ENCODE results near the gene IL17RB. TPM values are rescaled to one million over a fixed set of nuclear protein-coding genes. Genes with fewer than 3 reads are reported as not detected.

The IL17RB gene
- total and polyA plus RNA-seq, 2 of the 4 experiments (the other 2 are of a cell fraction): under 0.01 TPM; not detected in 1

GRCh38 chr3:53862241-53862640, 15.9 kb downstream of the IL17RB start:
- H4K20me1 ChIP-seq (ENCODE audit: insufficient read depth, low read length): no peaks in the 10 kb centered on the region
- DNase-seq (no peak), ATAC-seq (ENCODE audit: low read depth) (no peak)
- no peak overlapping the region for H4K8ac ChIP-seq (ENCODE audit: low read depth in 2 of 2, low read length in 2 of 2)
- H3K9me3 ChIP-seq (ENCODE audit: control insufficient read depth, insufficient read depth, low read length): no peaks in the 10 kb centered on the region
- H3K23ac ChIP-seq (ENCODE audit: low read depth, low read length): no peak overlapping the region
- no peak overlapping the region for H2AK5ac ChIP-seq (ENCODE audit: low read depth, low read length)
- intact Hi-C loops (cut with micrococcal nuclease) (no loop called here), in situ Hi-C loops (cut with MboI; ENCODE audit: low sequenced_read_pairs) (no loop called here), dilution Hi-C loops (cut with HindIII; ENCODE audit: low sequenced_read_pairs, unreplicated experiment) (no loop called here)
- ChIA-PET CTCF (interaction anchor here (1.3 kb wide), 1 partner anchor 10 kb away, joined by 4 read pairs; no protein-coding TSS in a partner anchor), POLR2A (ENCODE audit: unreplicated experiment) (no interaction called here)
- no TSS peak for BruUV-seq (replicated peaks)
- H3K4ac ChIP-seq (ENCODE audit: low read depth, low read length): no peak overlapping the region
- H2BK120ac ChIP-seq (ENCODE audit: low read depth, low read length): no peak overlapping the region
- H3K9ac ChIP-seq (ENCODE audit: low read depth, low read length): no peak overlapping the region
- H3K4me3 ChIP-seq (ENCODE audit: insufficient read depth, low read depth, low read length): no peak overlapping the region
- no peak overlapping the region for H2BK5ac ChIP-seq (ENCODE audit: low read depth, low read length, poor library complexity, severe bottlenecking)
- H3K18ac ChIP-seq (ENCODE audit: low read depth, low read length): no peak overlapping the region
- no peak overlapping the region for H3K27ac ChIP-seq (ENCODE audit: insufficient read depth, low read length)
- H3K4me2 ChIP-seq (ENCODE audit: low read depth, low read length): no peak overlapping the region
- no peak overlapping the region for H2BK20ac ChIP-seq (ENCODE audit: low read depth, low read length)
- no peak overlapping the region for H3K14ac ChIP-seq (replicated peaks; ENCODE audit: low read depth, low read length)
- no peak for TF ChIP-seq RCOR1 (IDR thresholded peaks at IDR 0.05; ENCODE audit: insufficient replicate concordance, low read length)
- no peak for TF ChIP-seq SMC3 (IDR thresholded peaks at IDR 0.05; ENCODE audit: low read depth, low read length)
- no peak for TF ChIP-seq POLR2A (IDR thresholded peaks at IDR 0.05; ENCODE audit: low read depth, low read length)
- TF ChIP-seq MAZ (IDR thresholded peaks at IDR 0.05; ENCODE audit: borderline replicate concordance, low read depth, low read length): no peak
- TF ChIP-seq MAFK (IDR thresholded peaks at IDR 0.05; ENCODE audit: low read depth, low read length): no peak
- TF ChIP-seq CEBPB (IDR thresholded peaks at IDR 0.05; ENCODE audit: low read depth, low read length): no peak
- TF ChIP-seq USF2 (IDR thresholded peaks at IDR 0.05; ENCODE audit: low read depth, low read length): no peak
- TF ChIP-seq MXI1 (IDR thresholded peaks at IDR 0.05; ENCODE audit: borderline replicate concordance, low read depth, low read length): no peak
- no peaks in the 10 kb centered on the region for H3K9me1 ChIP-seq (ENCODE audit: insufficient read depth, low read length)
- no peak overlapping the region for H2AFZ ChIP-seq (replicated peaks; ENCODE audit: low read length, poor library complexity)
- H2BK15ac ChIP-seq (ENCODE audit: low read depth, low read length): no peak overlapping the region
- peaks cover 0 to 2% of the 10 kb centered on the region in 2 experiments; a peak in 1 of 4 replicates for H3K79me1 ChIP-seq (ENCODE audit: low read depth in 1 of 2, low read length in 2 of 2)
- no peak overlapping the region for H3K56ac ChIP-seq (ENCODE audit: extremely low read depth, insufficient read depth, low read length)
- H2AK9ac ChIP-seq (replicated peaks; ENCODE audit: low read depth, low read length, poor library complexity): no peak overlapping the region
- no peak overlapping the region for H4K5ac ChIP-seq (ENCODE audit: low read depth, low read length)
- 100% methylated on average over 1 of the region's 3 CpGs; no CpG with 5 or more reads in 1 of the 2 experiments for WGBS, 2 experiments (ENCODE audit: extremely low coverage in 2 of 2, insufficient read length in 1 of 2)
- H4K91ac ChIP-seq (ENCODE audit: insufficient read depth, low read depth, low read length): no peak overlapping the region
- peaks cover 23% of the 10 kb centered on the region for H3K36me3 ChIP-seq (ENCODE audit: control insufficient read depth, insufficient read depth, low read length)
- H3K4me1 ChIP-seq (ENCODE audit: control insufficient read depth, insufficient read depth, low read length): no peaks in the 10 kb centered on the region
- H3K27me3 ChIP-seq (ENCODE audit: control insufficient read depth, insufficient read depth, low read length): no peaks in the 10 kb centered on the region

All from IMR-90 (cell line).